ENCODE results near the gene SNX9. TPM values are rescaled to one million over a fixed set of nuclear protein-coding genes. Genes with fewer than 3 reads are reported as not detected.
A peak's percentile ranks its signal among the peaks of the same experiment; 100 is the strongest.
"Not testable (repeated sequence)": the region's sequence is repeated elsewhere in the genome, so short reads cannot be mapped to it uniquely, and the experiment has no call there.

Gene SNX9
- total RNA-seq, 2 donors from 2014 or later = 83.5 to 94.6 TPM

DNA sequence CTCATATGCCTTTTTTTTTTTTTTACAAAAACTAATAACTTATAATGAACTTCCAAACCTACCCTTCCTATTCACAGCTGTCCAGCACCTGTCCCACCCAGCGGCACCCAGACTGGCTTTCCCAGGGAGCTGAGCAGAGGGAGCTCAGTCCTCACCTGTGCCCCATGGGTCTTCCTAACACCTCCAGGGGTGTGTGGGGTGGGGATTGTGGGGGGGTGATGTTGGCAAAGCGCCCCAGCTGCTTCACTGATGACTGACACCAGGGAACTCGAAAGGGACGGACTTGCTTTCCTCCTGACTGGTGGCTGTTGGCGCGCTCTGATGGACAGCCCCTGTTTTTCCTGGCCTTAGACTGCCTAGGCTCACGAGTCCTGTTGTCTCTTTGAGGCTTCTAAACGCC is 144.4 kb downstream of the SNX9 start:
- no peak overlapping the region for H3K4me3 Mint-ChIP-seq

DNA sequence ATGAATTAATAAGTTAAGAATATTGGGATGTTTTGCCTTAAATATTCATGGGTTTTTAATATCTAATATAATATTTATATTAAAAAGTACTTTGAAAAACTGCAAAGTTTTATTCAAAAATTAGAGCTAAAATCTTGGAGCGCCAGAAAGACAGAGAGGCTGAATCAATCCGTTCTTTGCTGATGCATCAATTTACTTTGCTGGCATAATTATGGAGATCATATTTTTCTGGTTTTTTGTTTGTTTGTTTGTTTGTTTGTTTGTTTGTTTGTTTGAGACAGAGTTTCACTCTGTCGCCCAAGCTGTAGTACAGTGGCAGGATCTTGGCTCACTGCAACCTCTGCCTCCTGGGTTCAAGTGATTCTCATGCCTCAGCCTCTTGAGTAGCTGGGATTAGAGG is 149.1 kb downstream of the SNX9 start:
- ATAC-seq (replicated peaks in 1 of 2); H3K27ac Mint-ChIP-seq; H3K4me3 Mint-ChIP-seq; DNase-seq; H3K36me3 Mint-ChIP-seq (ENCODE audit: insufficient read depth in 2 of 2); H3K9me3 Mint-ChIP-seq: not testable (repeated sequence)
- Mint-ChIP-seq H3K27me3 (ENCODE audit: low read depth) (peaks cover 17% of the 10 kb centered on the region), H3K4me1 (ENCODE audit: low read depth) (peaks cover 19% of the 10 kb centered on the region)

More for the DNA sequence above, 144.4 kb downstream of the SNX9 start:
- peaks cover 37% of the 10 kb centered on the region for H3K4me1 Mint-ChIP-seq (ENCODE audit: low read depth)
- no peak for ATAC-seq (replicated peaks in 1 of 2)
- peaks cover 4 to 6% of the 10 kb centered on the region in 2 donors for H3K36me3 Mint-ChIP-seq (ENCODE audit: insufficient read depth in 2 of 2)
- H3K9me3 Mint-ChIP-seq = peaks cover 4% of the 10 kb centered on the region in 2 donors
- no peak overlapping the region for H3K27ac Mint-ChIP-seq
- DNase-seq = no peak
- peaks cover 17% of the 10 kb centered on the region for H3K27me3 Mint-ChIP-seq (ENCODE audit: low read depth)

DNA sequence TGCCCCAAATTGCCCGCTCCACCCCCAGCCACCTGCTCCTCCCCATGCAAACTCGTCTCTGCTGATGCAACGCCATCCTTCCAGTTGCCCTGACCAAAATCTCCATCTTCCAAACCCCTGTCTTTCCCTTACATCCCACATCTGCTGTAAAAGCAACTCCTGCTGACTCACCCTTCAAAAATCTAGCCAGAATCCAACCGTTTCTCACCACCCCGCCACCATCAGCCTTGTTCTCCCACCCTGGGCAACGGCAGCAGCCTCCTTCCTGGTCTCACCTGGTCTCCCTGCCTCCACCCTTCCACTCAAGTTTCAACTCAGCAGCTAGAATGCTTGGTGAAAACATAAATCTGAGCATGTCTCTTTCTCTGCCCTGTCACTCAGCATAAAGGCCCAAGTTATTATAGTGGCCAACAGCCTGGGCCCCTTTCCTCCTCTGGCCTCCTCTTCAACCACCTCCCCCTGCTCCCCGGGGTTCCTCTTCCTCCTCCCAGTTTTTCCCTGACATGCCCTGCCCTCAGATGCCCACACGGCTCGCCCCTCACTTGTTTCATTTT is 151.4 kb downstream of the SNX9 start:
- H3K4me3 Mint-ChIP-seq = no peak overlapping the region
- peaks cover 9% of the 10 kb centered on the region for H3K4me1 Mint-ChIP-seq (ENCODE audit: low read depth)
- no peak overlapping the region for H3K27ac Mint-ChIP-seq
- DNase-seq = no peak
- no peaks in the 10 kb centered on the region for H3K36me3 Mint-ChIP-seq (ENCODE audit: insufficient read depth in 2 of 2)
- no peak for ATAC-seq (replicated peaks in 1 of 2)
- peaks cover 25% of the 10 kb centered on the region for H3K27me3 Mint-ChIP-seq (ENCODE audit: low read depth)
- no peaks in the 10 kb centered on the region for H3K9me3 Mint-ChIP-seq

DNA sequence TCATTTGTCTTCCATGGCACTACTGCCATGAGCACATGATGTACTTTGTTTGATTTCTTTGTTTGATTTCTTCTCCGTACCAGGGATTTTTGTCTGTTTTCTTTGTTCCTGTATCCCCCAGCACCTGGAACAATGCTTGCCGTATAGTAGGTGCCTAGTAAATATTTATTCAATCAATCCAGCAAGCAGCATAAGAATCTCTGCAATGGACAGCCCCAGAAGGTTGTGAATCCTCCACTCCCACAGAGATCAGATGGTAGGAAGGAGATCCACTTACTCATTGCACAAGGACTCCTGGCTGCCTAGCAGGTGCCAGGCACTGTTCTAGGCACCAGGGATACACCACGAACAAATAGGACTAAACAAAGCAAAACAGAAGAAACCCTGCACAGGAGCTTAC is 151.9 kb downstream of the SNX9 start:
- Mint-ChIP-seq H3K9me3 (no peaks in the 10 kb centered on the region), H3K27me3 (ENCODE audit: low read depth) (peaks cover 25% of the 10 kb centered on the region), H3K4me3 (no peak overlapping the region), H3K27ac (no peak overlapping the region), H3K36me3 (ENCODE audit: insufficient read depth in 2 of 2) (no peaks in the 10 kb centered on the region), H3K4me1 (ENCODE audit: low read depth) (peaks cover 14% of the 10 kb centered on the region)
- DNase-seq (no peak), ATAC-seq (replicated peaks in 1 of 2) (no peak)

- H3K4me3 Mint-ChIP-seq = no peak overlapping the region
These were observed 152.4 kb downstream of the SNX9 start for GRCh38 chr6:157975456-157975855.

DNA sequence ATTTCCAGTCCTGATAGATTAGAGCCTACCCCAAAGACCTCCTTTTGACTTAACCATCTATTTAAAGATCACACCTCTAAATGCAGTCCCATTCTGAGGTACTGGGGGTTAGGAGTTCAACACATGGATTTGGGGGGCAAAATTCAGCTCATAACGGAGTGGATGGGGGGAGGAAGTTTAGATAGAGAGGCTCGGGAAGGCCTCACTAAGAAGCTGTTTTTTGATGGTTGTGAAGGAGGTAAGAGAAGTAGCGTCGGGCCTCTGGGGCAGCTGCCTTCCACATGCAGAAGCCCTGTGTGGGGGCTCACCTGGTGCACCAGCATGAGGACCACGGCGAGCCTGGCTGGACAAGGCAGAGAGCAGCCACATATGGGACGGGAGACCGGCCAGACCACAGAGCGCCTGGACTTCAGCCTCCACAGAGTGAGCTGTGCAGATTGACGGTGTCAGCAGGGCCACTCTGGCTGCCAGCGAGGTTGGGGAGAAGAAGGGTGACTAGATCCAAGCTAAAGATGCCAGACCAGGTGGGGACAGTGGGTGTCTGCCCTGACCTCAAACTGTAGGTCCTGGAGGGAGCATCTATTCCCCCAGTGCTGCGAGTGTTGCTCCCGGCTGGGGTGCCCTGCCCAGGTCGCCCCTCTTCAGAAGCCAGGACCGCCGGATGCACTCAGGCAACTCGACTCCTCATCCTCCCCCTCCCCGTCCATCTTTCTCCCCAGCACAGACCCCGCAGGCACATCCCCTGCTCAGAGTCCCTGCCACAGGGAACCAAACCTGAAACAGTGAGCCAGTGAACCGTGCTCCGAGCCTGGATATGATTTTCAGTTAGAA is 153.5 kb downstream of the SNX9 start:
- Mint-ChIP-seq H3K4me3 (no peak overlapping the region), H3K27ac (no peak overlapping the region), H3K36me3 (ENCODE audit: insufficient read depth in 2 of 2) (no peaks in the 10 kb centered on the region), H3K9me3 (no peaks in the 10 kb centered on the region), H3K27me3 (ENCODE audit: low read depth) (peaks cover 11% of the 10 kb centered on the region), H3K4me1 (ENCODE audit: low read depth) (peaks cover 18% of the 10 kb centered on the region)
- DNase-seq = no peak
- no peak for ATAC-seq (replicated peaks in 1 of 2)

More at GRCh38 chr6:157975456-157975855, 152.4 kb downstream of the SNX9 start:
- Mint-ChIP-seq H3K27me3 (ENCODE audit: low read depth) (peaks cover 22% of the 10 kb centered on the region), H3K36me3 (ENCODE audit: insufficient read depth in 2 of 2) (no peaks in the 10 kb centered on the region), H3K27ac (no peak overlapping the region), H3K9me3 (no peaks in the 10 kb centered on the region), H3K4me1 (ENCODE audit: low read depth) (peaks cover 17% of the 10 kb centered on the region)
- DNase-seq (no peak), ATAC-seq (replicated peaks in 1 of 2) (no peak)

- no peak overlapping the region for H3K27ac Mint-ChIP-seq
- H3K4me3 Mint-ChIP-seq = no peak overlapping the region
- H3K4me1 Mint-ChIP-seq (ENCODE audit: low read depth) = peaks cover 18% of the 10 kb centered on the region
- peaks cover 8% of the 10 kb centered on the region for H3K27me3 Mint-ChIP-seq (ENCODE audit: low read depth)
- no peaks in the 10 kb centered on the region for H3K9me3 Mint-ChIP-seq
- no peak for ATAC-seq (replicated peaks in 1 of 2)
- no peak for DNase-seq
- no peaks in the 10 kb centered on the region for H3K36me3 Mint-ChIP-seq (ENCODE audit: insufficient read depth in 2 of 2)
These were observed 154.2 kb downstream of the SNX9 start for GRCh38 chr6:157977176-157977804.

- Mint-ChIP-seq H3K9me3 (no peaks in the 10 kb centered on the region), H3K4me1 (ENCODE audit: low read depth) (peaks cover 25% of the 10 kb centered on the region), H3K27ac (no peak overlapping the region), H3K4me3 (no peak overlapping the region), H3K36me3 (ENCODE audit: insufficient read depth in 2 of 2) (peaks cover 2% of the 10 kb centered on the region in 2 donors), H3K27me3 (ENCODE audit: low read depth) (peaks cover 8% of the 10 kb centered on the region)
- ATAC-seq (replicated peaks in 1 of 2) (no peak), DNase-seq (no peak)
These were observed 155.2 kb downstream of the SNX9 start for GRCh38 chr6:157978021-157978783.

DNA sequence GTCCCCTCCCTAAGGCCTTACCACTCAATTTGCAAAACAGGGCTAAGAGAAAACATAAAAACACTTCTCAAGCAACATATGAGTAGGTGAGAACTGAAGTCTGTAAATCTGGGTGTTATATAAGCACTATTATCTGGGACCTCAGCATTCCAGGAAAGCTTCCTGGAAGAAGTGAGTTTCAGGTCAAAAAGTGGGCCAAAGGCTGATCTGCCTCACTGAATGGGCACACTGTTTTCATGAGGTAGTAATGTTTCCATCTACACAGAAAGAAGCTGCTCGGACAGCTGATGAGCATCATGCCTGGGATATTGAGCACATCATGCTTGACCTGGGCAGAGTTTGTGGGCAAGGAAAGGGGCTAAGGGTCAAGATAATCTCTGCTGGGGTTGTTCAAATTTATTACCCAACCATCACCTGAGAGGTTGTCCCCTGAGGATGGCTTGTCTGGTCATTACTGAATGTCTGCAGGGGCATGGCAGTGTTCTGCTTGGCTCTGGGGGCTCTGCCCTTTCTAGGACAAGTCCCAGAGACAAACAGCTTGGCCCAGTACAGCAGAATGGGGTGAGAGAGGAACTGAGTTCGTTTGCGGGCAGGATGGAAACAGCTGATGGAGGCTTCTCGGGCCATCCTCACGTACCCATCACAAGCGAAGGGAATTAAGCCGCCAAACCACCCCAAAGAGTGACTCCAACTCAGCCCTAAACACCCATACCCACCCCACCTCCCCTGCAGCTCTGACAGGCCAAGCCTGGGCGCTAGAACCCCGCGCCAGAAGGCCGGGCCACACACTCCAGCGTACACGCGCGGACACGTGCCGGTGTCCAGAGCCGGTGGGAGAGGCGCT is 157.5 kb downstream of the SNX9 start:
- Mint-ChIP-seq H3K4me3 (peak overlapping the region; percentile 80 to 85), H3K27me3 (ENCODE audit: low read depth) (peaks cover 8% of the 10 kb centered on the region), H3K27ac (peak overlapping the region; percentile 47), H3K9me3 (no peaks in the 10 kb centered on the region), H3K4me1 (ENCODE audit: low read depth) (peaks cover 47% of the 10 kb centered on the region), H3K36me3 (ENCODE audit: insufficient read depth in 2 of 2) (peaks cover 2% of the 10 kb centered on the region in 2 donors)
- DNase-seq (no peak), ATAC-seq (replicated peaks in 1 of 2) (peak in 1 of 2 donors; percentile 4)

DNA sequence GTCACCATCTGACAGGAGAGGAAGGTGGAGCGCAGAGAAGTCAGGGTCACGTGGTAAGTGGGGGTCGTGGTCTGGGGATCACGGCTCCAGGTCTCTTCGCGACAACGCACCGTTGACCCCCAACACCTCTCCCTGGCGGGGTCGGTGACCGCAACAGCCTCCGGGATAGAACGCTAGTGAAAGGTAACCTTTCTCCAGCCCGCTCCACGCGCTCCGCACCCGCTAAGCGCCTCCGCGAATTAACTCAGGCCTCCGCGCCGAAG is 158.0 kb downstream of the SNX9 start:
- ATAC-seq (replicated peaks in 1 of 2) (peak in 1 of 2 donors; percentile 5), DNase-seq (no peak)
- H3K4me1 Mint-ChIP-seq (ENCODE audit: low read depth) = peaks cover 47% of the 10 kb centered on the region
- H3K27ac Mint-ChIP-seq = peak overlapping the region; percentile 47
- peak overlapping the region; percentile 80 to 85 for H3K4me3 Mint-ChIP-seq
- peaks cover 2% of the 10 kb centered on the region in 2 donors for H3K36me3 Mint-ChIP-seq (ENCODE audit: insufficient read depth in 2 of 2)
- peaks cover 8% of the 10 kb centered on the region for H3K27me3 Mint-ChIP-seq (ENCODE audit: low read depth)
- no peaks in the 10 kb centered on the region for H3K9me3 Mint-ChIP-seq

GRCh38 chr6:157981395-157982101 is 158.5 kb downstream of the SNX9 start, which contains the start of gene SYNJ2:
Gene SYNJ2 (plus strand): TSS chr6:157981863. CDS start chr6:157981962, 99 bp downstream.
- Mint-ChIP-seq H3K4me3 (peak within 1 kb of the TSS; percentile 81 to 85), H3K4me1 (ENCODE audit: low read depth) (peaks cover 47% of the 10 kb centered on the region), H3K27ac (peak within 1 kb of the TSS; percentile 60), H3K27me3 (ENCODE audit: low read depth) (peaks cover 8% of the 10 kb centered on the region), H3K36me3 (ENCODE audit: insufficient read depth in 2 of 2) (peaks cover 2% of the 10 kb centered on the region in 2 donors), H3K9me3 (no peaks in the 10 kb centered on the region)
- ATAC-seq (replicated peaks in 1 of 2) (peak; percentile 90 to 91), DNase-seq (peak; percentile 87 to 89)

DNA sequence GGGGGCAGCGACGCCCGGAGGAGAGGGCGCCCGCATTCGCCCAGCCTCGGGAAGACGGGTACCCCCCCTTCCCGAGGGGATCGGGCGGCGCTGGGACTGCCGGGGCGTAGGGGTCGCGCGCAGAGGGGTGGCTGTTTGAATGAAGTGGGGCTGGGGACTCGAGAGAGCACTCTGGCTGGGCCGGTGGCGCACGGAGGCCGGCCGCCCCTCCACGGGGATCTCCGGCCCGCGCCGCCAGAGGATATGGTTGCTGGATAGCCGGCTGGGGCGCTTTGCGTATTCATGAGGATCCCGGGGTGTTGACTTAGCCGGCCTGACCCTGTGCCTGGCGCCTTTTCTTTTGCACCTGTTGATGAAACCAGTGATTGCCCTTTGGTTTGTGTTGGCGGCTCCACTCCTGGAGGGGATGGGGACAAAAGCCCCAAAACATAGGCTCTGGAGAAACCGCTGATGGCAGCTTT is 159.1 kb downstream of the SNX9 start:
- H3K9me3 Mint-ChIP-seq = no peaks in the 10 kb centered on the region
- ATAC-seq (replicated peaks in 1 of 2) = peak; percentile 17 to 30

More for the DNA sequence above, 159.1 kb downstream of the SNX9 start:
- H3K27me3 Mint-ChIP-seq (ENCODE audit: low read depth) = peaks cover 8% of the 10 kb centered on the region
- DNase-seq = peak; percentile 52 to 57
- H3K4me1 Mint-ChIP-seq (ENCODE audit: low read depth) = peaks cover 47% of the 10 kb centered on the region
- H3K27ac Mint-ChIP-seq = no peak overlapping the region
- peak overlapping the region; percentile 81 to 85 for H3K4me3 Mint-ChIP-seq
- peaks cover 2% of the 10 kb centered on the region in 2 donors for H3K36me3 Mint-ChIP-seq (ENCODE audit: insufficient read depth in 2 of 2)

Data from activated T-cell treated with anti-CD3 and anti-CD28 coated beads, Interleukin-2, amount 50 U/mL, for 72 hours (primary cell).